Measurements from ENCODE around the gene UBE2D1.

DNA sequence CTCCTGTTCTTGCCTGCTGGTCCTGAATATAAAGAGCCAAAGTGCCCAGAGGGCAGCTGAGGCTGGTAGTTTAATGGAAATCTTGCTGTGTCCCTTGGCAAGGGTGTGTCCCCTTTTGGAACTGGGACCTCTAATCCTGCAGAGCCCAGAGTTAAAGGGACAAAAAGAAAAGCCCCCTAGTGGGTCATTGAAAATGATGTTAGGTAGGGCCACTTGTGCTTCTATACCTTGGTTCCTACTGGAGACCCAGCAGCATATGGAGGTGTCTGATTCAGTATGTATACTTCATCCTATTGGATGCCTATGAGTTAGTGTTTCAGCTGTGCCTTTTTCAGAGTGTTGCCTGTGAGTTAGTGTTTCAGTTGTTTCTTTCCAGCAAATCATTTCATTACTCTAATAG lies 81.0 kb downstream of the UBE2D1 start:
- TF ChIP-seq ZNF274 (IDR thresholded peaks at IDR 0.05; ENCODE audit: low read depth, low read length): no peak
- TF ChIP-seq YY1 (IDR thresholded peaks at IDR 0.05; ENCODE audit: insufficient read depth, insufficient read length): no peak

Data from NT2/D1 (cell line).